T-helper 2 cell (primary cell): ENCODE data around the gene LKAAEAR1.

Experiments used
- DNase-seq, 5 experiments: peaks; one replicate each; pipeline versions ENCODE4 v3.0.0 to v3.0.0-alpha.2; 2012 to 2022

The LKAAEAR1 gene

GRCh38 chr20:64110411-64111068 lies 26.3 kb upstream of the LKAAEAR1 start:
- DNase-seq, result peak in 1 of 5 experiments; percentile 1

GRCh38 chr20:64109831-64110391 lies 25.7 kb upstream of the LKAAEAR1 start:
- peak in 1 of 5 experiments; percentile 1 for DNase-seq

DNA sequence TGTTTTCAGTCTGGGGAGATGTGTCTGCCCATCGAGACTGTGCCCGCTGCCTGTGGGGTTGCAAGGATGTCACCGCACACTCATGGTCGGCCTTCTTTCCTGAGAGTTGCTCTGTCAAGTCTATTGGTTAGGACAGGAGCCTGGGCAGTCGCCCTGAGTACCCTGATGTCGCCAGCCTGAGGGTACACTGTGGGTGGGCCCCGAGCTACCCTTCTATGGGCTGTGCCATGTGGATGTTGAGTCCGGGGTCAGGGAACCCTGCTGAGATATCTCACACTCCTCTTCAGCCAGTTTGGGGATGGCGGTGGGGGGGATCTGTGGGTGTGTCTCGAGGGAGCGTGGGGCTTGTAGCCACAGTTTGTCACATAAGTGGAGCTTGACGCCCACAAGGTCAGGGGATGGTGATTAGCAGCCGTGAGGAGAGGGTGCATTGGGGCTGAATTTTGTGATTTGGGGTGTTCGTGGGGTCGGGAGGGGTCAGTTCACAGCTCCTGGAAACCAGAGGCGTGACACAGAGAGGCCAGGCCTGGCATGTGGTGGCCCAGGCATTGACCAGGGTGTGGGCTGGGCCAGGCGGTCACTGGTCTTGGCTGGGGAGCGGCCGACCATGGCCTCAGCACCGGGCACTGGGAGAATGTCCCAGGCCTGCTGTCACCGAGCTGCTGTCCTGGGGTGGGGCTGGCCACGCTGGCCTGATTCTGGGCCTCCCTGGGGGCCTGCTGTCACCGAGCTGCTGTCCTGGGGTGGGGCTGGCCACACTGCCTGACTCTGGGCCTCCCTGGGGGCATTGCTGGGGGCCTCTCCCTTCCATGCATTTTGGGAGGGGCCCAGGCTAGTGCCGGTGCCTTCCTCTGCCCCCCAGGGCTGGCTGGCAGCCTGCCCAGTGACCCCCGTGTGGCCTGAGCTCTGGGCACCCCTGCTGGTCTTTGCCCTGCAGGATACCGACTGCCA lies 24.8 kb upstream of the LKAAEAR1 start:
- DNase-seq, result peak in 1 of 5 experiments; percentile 1

DNA sequence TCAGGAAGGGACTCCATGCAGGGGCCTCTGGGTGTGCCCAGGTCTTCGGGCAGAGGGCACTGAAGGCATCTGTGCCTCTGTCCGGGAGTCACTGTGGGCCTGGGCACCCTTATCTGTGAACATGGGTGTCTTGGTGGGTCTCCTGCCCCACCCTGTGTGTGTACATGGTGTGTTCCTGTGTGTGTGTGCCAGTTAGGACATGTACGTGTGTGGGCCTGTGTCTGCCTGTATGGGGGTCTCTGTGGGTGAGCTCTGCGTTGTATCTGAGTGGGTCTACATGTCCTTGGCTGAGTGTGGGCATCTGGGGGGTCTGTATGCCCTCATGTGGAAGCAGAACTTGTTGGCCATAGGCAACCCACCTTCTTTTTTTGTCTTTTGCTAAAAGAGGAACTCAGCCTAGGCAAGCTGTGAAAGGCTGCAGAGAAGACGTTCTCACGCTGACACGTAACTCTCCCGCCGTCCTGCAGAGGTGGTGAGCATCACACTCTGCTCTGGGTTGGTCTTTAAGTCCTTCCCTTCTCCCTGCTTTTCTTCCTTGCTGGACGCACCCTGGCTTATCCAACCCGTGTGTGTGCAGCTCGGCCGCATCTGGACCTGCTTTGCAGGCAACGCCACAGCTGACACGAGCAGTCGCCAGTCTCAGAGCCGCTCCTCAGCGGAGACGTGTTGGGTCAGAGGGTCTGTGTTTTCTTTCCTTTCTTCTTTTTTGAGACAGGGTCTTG lies 23.7 kb upstream of the LKAAEAR1 start:
- no peak for DNase-seq

DNA sequence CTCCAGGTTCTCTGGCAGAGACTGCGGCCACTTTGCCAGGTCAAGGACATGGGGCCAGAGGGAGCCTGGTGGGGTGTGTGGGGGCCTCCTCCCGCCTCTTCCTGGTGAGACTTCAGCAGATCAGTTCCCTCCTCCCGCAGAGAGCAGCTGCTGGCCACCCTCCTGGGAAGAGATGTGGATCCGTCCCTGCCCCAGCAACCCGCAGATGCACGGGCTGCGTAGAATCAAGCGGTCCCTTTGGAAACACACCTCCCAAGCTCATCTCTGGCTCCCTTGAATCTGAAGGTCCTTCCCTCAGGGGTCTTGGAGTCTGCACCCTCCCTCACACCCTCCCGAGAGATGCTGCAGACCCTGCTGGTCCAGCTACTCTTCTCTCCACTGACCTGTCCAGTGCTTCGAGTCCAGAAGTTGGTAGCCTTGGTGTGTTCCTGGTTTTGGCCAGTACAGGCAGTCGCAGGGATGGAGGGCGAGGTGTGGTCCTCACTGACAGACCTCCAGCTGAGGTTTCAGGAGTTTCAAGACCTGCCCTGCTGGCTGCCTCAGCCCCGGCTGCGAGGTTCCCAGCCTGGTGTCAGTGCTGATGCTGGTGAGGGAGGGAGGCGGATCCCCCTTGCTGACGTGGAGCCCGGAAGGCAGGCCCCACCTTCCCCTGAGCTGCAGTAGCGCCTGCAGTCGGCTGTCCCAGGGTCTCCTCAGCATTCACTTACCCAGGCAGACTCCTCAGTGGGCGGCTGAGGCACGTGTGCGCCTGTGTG lies 23.0 kb upstream of the LKAAEAR1 start, which contains the start of gene NPBWR2:
TSS of gene NPBWR2 (minus strand) at position 585 of the 755 bp plus-strand sequence. CDS start 734 bp downstream, outside the sequence.
- DNase-seq, result peak in 2 of 5 experiments; percentile 7 to 38

- no peak for DNase-seq
Measured at GRCh38 chr20:64106435-64106961, 22.3 kb upstream of the LKAAEAR1 start.

DNA sequence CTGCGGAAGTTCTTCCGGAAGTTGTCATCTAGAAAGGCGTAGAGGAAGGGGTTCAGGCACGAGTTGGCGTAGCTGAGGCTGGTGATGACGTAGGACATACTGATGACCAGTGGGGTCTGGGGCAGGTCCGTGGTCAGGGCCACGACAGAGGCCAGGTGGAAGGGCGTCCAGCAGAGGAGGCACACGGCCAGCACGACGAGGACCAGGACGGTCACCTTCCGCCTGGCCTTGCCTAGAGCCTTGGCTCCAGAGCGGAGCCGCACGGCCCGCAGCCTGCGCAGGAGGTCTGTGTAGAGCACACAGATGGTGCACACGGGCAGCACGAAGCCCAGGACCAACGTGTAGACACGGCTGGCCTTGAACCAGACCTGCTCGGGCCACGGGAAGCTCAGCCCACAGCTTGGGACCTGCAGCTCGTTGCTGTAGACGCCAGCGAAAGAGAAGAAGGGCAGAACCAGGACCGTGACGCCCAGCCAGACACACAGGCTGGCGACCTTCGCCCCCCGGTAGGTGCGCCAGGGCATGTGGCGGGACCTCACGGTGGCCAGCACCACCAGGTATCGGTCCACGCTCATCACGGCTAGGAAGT lies 21.7 kb upstream of the LKAAEAR1 start:
- DNase-seq, result peak in 1 of 5 experiments; percentile 2

DNA sequence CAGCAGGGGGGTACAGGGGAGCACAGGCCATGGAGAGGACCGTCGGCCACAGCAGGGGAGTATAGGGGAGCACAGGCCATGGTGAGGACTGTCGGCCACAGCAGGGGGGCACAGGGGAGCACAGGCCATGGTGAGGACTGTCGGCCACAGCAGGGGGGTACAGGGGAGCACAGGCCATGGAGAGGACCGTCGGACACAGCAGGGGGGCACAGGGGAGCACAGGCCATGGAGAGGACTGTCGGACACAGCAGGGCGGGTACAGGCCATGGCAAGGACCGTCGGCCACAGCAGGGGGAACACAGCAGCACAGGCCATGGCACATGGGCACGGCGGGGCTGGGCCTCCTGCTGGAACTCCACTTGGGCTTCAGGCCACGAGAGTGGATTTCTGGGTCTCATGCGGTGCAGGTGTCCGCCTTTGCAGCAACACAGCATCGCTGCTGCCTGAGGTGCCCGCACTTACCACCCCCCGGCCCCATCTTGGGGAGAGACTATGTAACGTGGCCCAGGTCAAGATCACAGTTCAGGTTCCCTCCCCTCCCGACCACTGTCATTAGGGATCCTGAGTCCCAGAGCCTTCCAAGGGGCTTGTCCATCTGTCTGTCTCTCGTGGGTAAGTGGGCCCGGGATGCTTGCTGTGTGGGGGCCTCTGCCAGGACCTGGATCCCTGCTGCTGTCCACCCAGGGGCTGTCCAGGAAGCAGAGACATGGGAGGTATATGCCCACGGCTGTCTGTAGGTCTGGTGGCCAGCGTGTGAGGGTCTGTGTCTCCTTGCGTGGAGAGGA lies 20.7 kb upstream of the LKAAEAR1 start:
- peak in 1 of 5 experiments; percentile 2 for DNase-seq

DNA sequence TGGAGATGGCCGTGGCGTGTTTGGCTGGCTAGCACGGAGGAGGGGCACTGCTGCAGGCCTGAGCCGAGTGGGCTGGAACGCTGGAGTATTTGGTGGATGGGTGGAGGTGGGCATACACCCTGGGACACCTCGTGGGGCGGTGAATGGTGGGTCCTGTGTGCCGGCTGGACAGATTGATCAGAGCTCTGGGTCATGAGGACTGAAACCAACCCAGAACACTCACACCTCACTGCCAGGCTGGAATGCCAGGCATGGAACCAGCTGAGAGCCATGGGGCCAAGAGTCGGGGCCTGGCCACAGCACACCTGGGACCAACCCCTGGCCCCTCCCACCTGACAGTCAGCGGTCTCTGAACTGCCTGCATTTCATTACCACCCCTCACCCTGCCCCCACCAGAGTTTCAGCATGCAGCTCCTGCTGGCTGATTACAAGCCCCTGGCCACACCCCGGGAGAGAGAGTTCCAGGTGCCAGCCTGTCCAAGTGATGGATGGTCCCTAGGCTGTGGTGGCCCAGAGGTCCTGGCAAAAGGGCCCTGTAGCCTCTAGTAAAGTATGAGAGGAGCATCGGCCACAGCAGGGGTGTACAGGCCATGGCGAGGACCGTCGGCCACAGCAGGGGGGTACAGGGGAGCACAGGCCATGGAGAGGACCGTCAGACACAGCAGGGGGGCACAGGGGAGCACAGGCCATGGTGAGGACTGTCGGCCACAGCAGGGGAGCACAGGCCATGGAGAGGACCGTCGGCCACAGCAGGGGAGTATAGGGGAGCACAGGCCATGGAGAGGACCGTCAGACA lies 19.9 kb upstream of the LKAAEAR1 start:
- peak in 1 of 5 experiments; percentile 3 for DNase-seq

DNA sequence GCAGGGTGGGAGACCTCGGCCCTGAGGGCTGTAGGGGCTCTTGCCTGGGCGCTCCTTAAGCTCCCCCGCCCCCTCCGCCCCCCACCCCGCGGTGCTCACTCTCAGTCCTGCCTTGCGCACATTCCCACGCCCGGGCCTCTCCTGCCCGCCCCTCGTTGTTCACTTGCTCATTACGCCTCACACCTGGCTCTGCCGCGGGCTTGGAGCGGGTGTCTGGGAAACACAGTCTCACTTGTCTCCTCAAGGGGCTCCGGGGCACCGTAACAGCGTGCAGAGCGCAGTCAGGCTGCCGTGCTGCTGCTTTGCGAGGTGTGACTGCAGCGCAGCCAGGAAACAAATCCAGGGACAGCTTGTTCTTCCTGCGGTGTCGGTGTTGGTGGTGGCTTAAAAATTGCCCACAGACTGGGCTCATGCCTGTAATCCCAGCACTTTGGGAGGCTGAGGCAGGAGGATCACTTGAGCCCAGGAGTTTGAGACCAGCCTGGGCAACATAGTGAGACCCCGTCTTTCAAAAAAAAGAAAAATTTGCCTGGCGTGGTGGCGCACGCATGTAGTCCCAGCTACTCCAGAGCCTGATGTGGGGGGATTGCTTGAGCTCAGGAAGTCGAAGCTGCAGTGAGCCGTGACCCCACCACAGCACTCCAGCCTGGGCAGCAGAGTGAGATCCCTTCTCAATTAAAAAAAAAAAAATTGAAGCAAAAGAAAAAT lies 18.6 kb upstream of the LKAAEAR1 start:
- DNase-seq, result peak in 1 of 5 experiments; percentile 1

- DNase-seq, result peak; percentile 31 to 59 (median 47)
Measured at GRCh38 chr20:64101731-64102621, 17.8 kb upstream of the LKAAEAR1 start.

DNA sequence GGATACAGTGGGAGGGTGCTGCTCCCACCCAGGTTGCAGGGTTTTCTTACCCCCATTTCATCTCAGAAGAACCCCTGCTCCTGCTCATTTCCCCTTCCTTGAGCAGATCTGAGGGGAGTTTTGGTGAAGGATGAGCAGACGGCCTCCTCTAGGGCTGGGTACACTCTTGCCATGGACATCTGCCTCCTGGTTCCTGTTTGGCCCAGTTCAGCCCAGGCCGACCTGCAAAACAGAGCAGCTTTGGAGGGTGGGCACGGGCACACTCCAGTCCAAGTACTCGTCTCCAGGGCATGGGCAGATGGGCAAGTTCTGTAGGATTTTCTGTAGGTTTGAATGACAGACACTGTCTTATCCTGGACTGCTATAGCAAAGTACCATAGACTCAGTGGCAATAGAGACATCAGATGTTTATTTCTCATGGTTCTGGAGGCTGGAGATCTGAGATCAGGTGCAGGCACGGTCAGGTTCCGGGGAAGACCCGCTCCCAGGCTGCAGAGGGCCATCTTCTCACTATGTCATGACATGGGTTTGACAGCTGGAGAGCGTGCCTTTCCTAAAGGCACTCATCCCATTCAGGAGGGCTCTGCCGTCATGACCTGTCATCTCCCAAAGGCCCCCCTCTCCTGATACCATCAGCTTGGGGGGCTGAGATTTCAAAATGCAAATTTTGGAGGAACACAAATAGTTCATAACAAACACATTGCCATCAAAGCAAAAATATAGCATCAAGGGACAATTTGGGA lies 16.9 kb upstream of the LKAAEAR1 start:
- no peak for DNase-seq

GRCh38 chr20:64100566-64100888 lies 16.3 kb upstream of the LKAAEAR1 start:
- peak in 1 of 5 experiments; percentile 0 for DNase-seq

GRCh38 chr20:64099880-64100565 lies 15.8 kb upstream of the LKAAEAR1 start:
- DNase-seq, result peak in 1 of 5 experiments; percentile 37

GRCh38 chr20:64099086-64099786 lies 15.0 kb upstream of the LKAAEAR1 start:
- no peak for DNase-seq
